ENCODE results near the gene PYROXD2.
"Not testable (repeated sequence)": the region's sequence is repeated elsewhere in the genome, so short reads cannot be mapped to it uniquely, and the experiment has no call there.

PYROXD2 gene

GRCh38 chr10:98388101-98388655, 26.8 kb downstream of the PYROXD2 start:
- no peak for DNase-seq

GRCh38 chr10:98384531-98385133, 30.4 kb downstream of the PYROXD2 start:
- no peak for DNase-seq

- no peak for DNase-seq
Measured at GRCh38 chr10:98383869-98384268, 31.1 kb downstream of the PYROXD2 start.

- DNase-seq, result not testable (repeated sequence)
Measured at GRCh38 chr10:98383134-98383667, 31.8 kb downstream of the PYROXD2 start.

GRCh38 chr10:98382691-98383101, 32.3 kb downstream of the PYROXD2 start:
- no peak for DNase-seq

GRCh38 chr10:98380493-98381339, 34.3 kb downstream of the PYROXD2 start:
- DNase-seq, result no peak

DNA sequence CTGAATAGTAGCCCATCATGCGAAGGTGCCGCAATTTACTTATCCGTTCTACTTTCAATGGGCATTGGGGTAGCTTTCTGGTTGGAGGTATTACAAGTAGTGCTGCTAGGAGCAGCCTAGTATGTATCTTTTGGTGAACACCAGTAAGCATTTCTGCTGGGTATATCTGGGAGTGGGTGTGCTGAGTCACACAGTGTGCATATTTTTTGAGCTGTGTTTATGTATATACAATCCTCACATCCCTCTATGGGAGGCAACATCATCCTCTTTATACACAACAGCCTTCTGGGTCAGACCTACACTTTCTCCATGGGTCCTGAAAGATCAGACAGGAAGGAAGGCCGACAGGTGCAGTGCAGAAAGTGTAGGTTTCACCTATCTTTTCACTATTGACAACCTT, 36.3 kb downstream of the PYROXD2 start:
- no peak for DNase-seq

- no peak for DNase-seq
Measured at GRCh38 chr10:98377536-98377935, 37.4 kb downstream of the PYROXD2 start.

- DNase-seq, result no peak
Measured at GRCh38 chr10:98377001-98377400, 38.0 kb downstream of the PYROXD2 start.

GRCh38 chr10:98376485-98376884, 38.5 kb downstream of the PYROXD2 start:
- DNase-seq, result no peak

GRCh38 chr10:98374217-98374985, 40.6 kb downstream of the PYROXD2 start:
- DNase-seq, result no peak

DNA sequence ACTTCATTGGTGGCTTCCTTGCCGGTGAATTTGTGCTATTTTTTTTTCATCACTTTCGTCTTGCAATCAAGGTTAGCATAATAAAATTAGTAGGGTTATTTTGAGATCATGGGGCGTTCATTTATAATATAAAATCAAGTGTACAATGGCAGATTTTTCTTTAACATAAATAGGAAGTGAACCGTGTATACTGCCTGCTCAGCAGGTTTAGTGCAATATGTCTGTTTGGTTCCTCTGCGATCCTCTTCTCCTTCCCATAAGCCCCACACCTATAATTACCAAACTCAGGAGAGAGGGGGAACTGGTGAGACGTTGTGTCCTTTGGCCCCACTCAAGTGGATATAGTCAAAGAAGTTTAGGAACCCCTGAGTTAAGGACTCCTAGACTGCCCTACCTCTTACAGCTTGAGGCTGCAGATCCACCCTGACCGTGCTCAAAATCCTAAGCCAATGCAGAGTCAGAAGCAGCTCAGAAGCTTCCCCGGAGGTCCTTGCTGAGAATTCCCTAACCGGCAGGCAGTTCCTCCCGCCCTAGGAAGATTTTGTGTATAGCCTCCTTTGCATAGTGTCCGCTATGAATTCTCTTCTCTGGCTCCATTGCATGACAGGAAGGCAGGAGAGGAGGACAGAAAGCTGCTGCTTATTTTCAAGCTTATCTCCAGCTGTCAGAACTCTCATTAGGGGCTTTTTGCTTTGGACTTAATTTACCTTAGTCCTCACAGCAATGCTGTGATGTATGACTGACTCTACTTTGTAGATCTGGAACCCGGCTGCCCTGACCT, 41.5 kb downstream of the PYROXD2 start:
- no peak for DNase-seq

- no peak for DNase-seq
Measured at GRCh38 chr10:98370831-98371820, 43.9 kb downstream of the PYROXD2 start.

- no peak for DNase-seq
Measured at GRCh38 chr10:98369801-98370200, 45.2 kb downstream of the PYROXD2 start.

DNA sequence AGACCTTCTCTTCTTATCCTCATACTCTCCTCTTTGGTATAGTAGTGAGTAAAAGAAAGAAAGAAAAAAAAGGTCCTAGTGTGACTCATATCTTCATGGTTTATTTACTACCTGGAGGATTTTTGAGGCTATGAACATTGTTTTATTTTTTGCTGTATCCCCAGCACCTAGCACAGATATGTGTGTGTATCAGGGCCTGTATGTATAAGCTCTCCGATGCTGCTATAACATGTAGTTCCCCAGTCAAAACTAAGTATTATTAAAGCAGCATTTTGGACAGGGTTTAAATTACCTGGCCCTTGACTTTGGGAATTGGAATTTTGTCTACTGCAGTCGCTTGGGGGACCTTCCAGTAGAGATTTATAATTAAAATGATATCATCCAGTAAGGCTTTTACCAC, 46.3 kb downstream of the PYROXD2 start:
- no peak for DNase-seq

GRCh38 chr10:98367604-98368451, 47.2 kb downstream of the PYROXD2 start:
- no peak for DNase-seq

- no peak for DNase-seq
Measured at GRCh38 chr10:98366062-98366530, 48.9 kb downstream of the PYROXD2 start.

DNA sequence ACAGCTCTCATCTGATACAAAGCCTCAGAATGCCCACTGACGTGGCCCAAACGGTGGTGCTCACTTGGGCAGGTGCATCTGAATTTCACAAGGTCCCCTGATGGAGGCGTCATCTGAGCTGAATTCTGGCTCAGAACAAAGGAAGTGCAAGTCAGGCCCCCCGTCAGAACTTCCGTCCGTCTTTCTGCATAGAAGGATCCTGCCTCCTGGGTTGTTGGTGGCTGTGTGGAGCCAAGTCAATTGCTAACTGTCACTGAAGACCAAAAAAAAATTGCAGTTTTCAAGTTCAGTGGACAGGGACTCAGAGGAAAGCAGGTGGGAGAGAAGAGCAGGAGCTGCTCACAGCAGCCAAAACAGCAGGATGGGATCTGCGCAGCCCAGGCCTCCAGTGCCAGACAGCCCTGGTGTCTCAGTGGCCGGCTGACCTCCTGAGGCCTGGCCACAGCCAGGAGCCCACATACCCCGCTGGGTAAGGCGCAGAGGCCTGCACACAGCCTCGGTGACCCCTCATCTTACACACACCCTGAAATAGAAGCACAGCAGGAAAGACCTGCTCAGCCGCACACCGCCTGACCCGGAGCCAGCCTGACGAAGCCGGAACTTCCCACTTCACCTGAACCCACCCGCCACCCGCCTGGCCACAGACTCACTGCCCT, 49.4 kb downstream of the PYROXD2 start:
- DNase-seq, result no peak

DNA sequence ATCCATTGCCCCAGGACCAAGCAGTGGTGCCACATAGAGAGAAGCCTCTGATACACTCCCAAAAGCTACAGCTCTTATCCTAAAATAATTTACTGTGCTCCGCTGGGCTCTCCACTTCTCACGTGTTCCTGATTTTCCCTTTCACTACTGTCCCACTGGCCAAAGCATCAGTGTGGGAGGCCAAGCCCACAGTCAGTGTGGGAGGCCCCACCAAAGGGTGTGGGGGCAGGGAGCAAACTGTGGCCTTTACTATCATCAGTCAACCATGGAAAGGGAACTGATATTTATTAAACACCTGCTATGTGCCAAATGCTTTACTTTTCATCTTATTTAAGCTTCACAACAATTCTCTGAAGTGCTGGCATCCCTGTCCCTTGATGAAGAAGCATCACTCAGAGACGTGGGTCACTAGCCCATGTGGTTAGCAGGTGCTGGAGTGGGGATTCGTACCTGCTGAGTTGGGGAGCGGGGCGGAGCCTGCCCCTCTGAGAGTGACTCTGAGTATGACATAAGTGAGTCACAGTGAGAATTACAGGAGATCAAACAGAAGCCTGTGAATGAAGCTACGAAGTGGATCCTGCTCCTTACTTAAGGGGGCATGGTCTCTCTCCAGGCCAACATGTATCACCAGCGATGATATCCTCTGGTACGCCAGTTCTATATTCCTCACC, 50.4 kb downstream of the PYROXD2 start:
- no peak for DNase-seq
